Neural cell (in vitro differentiated cells): ENCODE measurements around the gene KCNQ5.

Source experiments
- CTCF ChIP-seq: fragments of 450-650 bp; IDR thresholded peaks from 2 replicates; pipeline ENCODE4 v1.5.1; 2014; ENCODE audit warnings: antibody characterized with exemption, mild to moderate bottlenecking, moderate library complexity; ENCODE audit not compliant: poor library complexity, severe bottlenecking
- EP300 ChIP-seq: fragments of 450-650 bp; conservative IDR thresholded peaks from 2 replicates; pipeline ENCODE4 v1.6.1; 2014; ENCODE audit warnings: antibody characterized with exemption, mild to moderate bottlenecking, moderate library complexity; ENCODE audit not compliant: poor library complexity, severe bottlenecking
- EZH2 ChIP-seq: fragments of 200-600, 300-800 bp; shearing (Covaris generic), sonication (generic); IDR thresholded peaks from 2 replicates; pipeline ENCODE4 v1.6.1; 2014; ENCODE audit warnings: antibody characterized with exemption, low read length, borderline replicate concordance, mild to moderate bottlenecking; ENCODE audit not compliant: insufficient read depth, poor library complexity, severe bottlenecking
- POLR2AphosphoS5 ChIP-seq: IDR thresholded peaks from 2 replicates; pipeline ENCODE4 v1.6.1; 2012
- RAD21 ChIP-seq: fragments of 450-650 bp; conservative IDR thresholded peaks from 2 replicates; pipeline ENCODE4 v1.6.1; 2014; ENCODE audit warnings: antibody characterized with exemption, mild to moderate bottlenecking, moderate library complexity
- REST ChIP-seq: IDR thresholded peaks from 2 replicates; pipeline ENCODE4 v1.6.1; 2012; ENCODE audit warnings: borderline replicate concordance
- SMC3 ChIP-seq: fragments of 450-650 bp; conservative IDR thresholded peaks from 2 replicates; pipeline ENCODE4 v1.6.1; 2014; ENCODE audit warnings: antibody characterized with exemption, mild to moderate bottlenecking, moderate library complexity; ENCODE audit not compliant: poor library complexity
- TAF1 ChIP-seq: IDR thresholded peaks from 2 replicates; pipeline ENCODE4 v1.6.1; 2012; ENCODE audit warnings: low read depth

- TF ChIP-seq CTCF (no peak), RAD21 (no peak), POLR2AphosphoS5 (no peak), REST (no peak), EZH2 (no peak), SMC3 (no peak), TAF1 (no peak), EP300 (no peak)
These were observed 390.1 kb downstream of the KCNQ5 start for GRCh38 chr6:73011945-73012344.
